GM12878 (cell line): ENCODE results near the gene TTC5. TPM values are rescaled to one million over a fixed set of nuclear protein-coding genes. Genes with fewer than 3 reads are reported as not detected.

Experiments used
- BACH1 ChIP-seq: fragments of 450-650 bp; IDR thresholded peaks from 2 replicates; pipeline ENCODE4 v1.6.1; 2017; ENCODE audit warnings: mild to moderate bottlenecking, borderline replicate concordance
- CBX5 ChIP-seq: sonication (generic); IDR thresholded peaks from 2 replicates; pipeline ENCODE4 v1.6.1; 2016; ENCODE audit warnings: low read depth, moderate library complexity, mild to moderate bottlenecking, inconsistent platforms
- EED ChIP-seq: sonication (generic); IDR thresholded peaks from 2 replicates; pipeline ENCODE4 v1.6.1; 2016; ENCODE audit warnings: antibody characterized with exemption, low read depth
- ETV6 ChIP-seq, 2 experiments: fragments of 450-650 bp in 1 of 2; IDR thresholded peaks in 1 of 2; conservative IDR thresholded peaks in 1 of 2; 2 replicates each; pipeline ENCODE4 v1.6.1; 2014; ENCODE audit warnings: antibody characterized with exemption in 1 of 2, borderline replicate concordance in 1 of 2, low read depth in 1 of 2, mild to moderate bottlenecking in 1 of 2, moderate library complexity in 1 of 2
- GABPA ChIP-seq: IDR thresholded peaks from 2 replicates; pipeline ENCODE4 v1.6.1; 2014; ENCODE audit warnings: antibody characterized with exemption, low read depth, mild to moderate bottlenecking, inconsistent platforms
- GATAD2B ChIP-seq: fragments of 450-650 bp; conservative IDR thresholded peaks from 2 replicates; pipeline ENCODE4 v1.6.1; 2017; ENCODE audit warnings: low read depth, mild to moderate bottlenecking, moderate library complexity
- PAX8 ChIP-seq: fragments of 450-650 bp; IDR thresholded peaks from 2 replicates; pipeline ENCODE4 v1.6.1; 2017; ENCODE audit warnings: mild to moderate bottlenecking, moderate library complexity
- RUNX3 ChIP-seq: IDR thresholded peaks from 2 replicates; pipeline ENCODE4 v1.6.1; 2012; ENCODE audit warnings: low read length, inconsistent platforms
- SMARCA5 ChIP-seq: fragments of 450-650 bp; IDR thresholded peaks from 2 replicates; pipeline ENCODE4 v1.6.1; 2017; ENCODE audit warnings: mild to moderate bottlenecking
- SP1 ChIP-seq: IDR thresholded peaks from one replicate; pipeline ENCODE4 v1.6.1; 2011; ENCODE audit warnings: low read depth, low read length
- SPI1 ChIP-seq: IDR thresholded peaks from 2 replicates; pipeline ENCODE4 v1.6.1; 2011; ENCODE audit warnings: low read depth, mild to moderate bottlenecking, low read length, moderate library complexity, borderline replicate concordance; ENCODE audit not compliant: insufficient read depth
- SREBF2 ChIP-seq: IDR thresholded peaks from 2 replicates; pipeline ENCODE4 v1.6.1; 2012; ENCODE audit warnings: mild to moderate bottlenecking, low read length
- STAT1 ChIP-seq: fragments of 450-650 bp; conservative IDR thresholded peaks from 2 replicates; pipeline ENCODE4 v1.6.1; 2014; ENCODE audit warnings: antibody characterized with exemption, mild to moderate bottlenecking
- ZNF207 ChIP-seq: fragments of 450-650 bp; IDR thresholded peaks from 2 replicates; pipeline ENCODE4 v1.6.1; 2014; ENCODE audit warnings: antibody characterized with exemption, mild to moderate bottlenecking, borderline replicate concordance
- polyA plus RNA-seq, 11 experiments: library from polyadenylated mRNA; depleted of rRNA in 4 of 11; unstranded in 6 of 11; stranded (reverse) in 5 of 11; fragments of >200 nt; fragmentation: Nextera tagmentation in 4 of 11; fragmentation: Illumina TruSeq in 1 of 11; extraction: Ambion mirVana in 4 of 11; extraction: Trizol in 1 of 11; gene quantifications; 1 replicate in 1 of 11; 2 replicates in 10 of 11; pipeline versions ENCODE4 v1.2.1 to v1.2.3, GENCODE V29; 2011 to 2016; ENCODE audit warnings: inconsistent platforms in 2 of 11, missing spikeins in 2 of 11, low read depth in 1 of 11
- total RNA-seq, 4 experiments: library from RNA; depleted of rRNA in 3 of 4; stranded (reverse); fragments of >200 nt in 3 of 4; fragmentation: Illumina TruSeq in 1 of 4; extraction: Trizol in 1 of 4; gene quantifications; 2 replicates each; pipeline versions ENCODE4 v1.2.1 to v1.2.3, GENCODE V29; 2013 to 2021
- TF ChIP-seq, protein P1 (sequence below): IDR thresholded peaks from 2 replicates; pipeline ENCODE4 v1.6.1; 2012; ENCODE audit warnings: low read depth, low read length, improper control_type of control experiment
- TF ChIP-seq, protein P2 (sequence below): fragments of 450-650 bp; IDR thresholded peaks from 2 replicates; pipeline ENCODE4 v1.6.1; 2017; ENCODE audit warnings: mild to moderate bottlenecking, moderate library complexity
- TF ChIP-seq, protein P3 (sequence below): fragments of 450-650 bp; formaldehyde crosslinking; IDR thresholded peaks from 2 replicates; pipeline ENCODE4 v1.4.0; 2020; ENCODE audit warnings: mild to moderate bottlenecking, moderate library complexity

The TTC5 gene
- total and polyA plus RNA-seq, 10 of the 15 experiments (the other 5 are each of a cell fraction or from before 2014, with no cell fraction given): 6.9 to 21.6 (median 13.5) TPM

DNA sequence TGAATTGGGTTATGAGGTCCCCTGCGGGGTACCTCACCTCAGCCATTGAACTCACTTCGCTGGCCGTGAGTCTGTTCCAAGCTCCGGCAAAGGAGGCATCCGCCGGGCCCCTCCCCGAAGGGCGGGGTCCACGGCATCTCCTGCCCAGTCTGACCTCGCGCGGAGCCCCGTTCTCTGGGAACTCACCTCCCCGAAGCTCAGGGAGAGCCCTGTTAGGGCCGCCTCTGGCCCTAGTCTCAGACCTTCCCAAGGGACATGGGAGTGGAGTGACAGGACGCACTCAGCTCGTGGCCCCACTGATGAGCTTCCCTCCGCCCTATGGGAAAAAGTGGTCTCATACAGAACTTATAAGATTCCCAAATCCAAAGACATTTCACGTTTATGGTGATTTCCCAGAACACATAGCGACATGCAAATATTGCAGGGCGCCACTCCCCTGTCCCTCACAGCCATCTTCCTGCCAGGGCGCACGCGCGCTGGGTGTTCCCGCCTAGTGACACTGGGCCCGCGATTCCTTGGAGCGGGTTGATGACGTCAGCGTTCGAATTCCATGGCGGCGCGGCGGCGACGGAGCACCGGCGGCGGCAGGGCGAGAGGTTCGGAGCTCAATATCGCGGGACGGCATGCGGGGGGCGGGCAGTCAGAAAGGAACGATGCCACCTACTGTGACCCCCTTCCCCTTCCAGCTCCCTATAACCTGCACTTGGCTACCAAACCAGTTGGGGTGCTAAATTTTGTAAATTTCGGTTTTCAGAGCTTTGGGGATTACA is 37.5 kb upstream of the TTC5 start, which contains the start of gene PARP2 (continued):
- TF ChIP-seq GATAD2B (peak; percentile 77), GABPA (no peak), STAT1 (peak; percentile 69), ZNF207 (peak; percentile 98), SREBF2 (peak; percentile 92), SP1 (peak; percentile 68), PAX8 (no peak), SPI1 (peak; percentile 7; the same call in 1 of the 2 replicates), CBX5 (peak; percentile 87; the same call in 1 of the 2 replicates), ETV6 (conservative IDR thresholded peaks at IDR 0.05 in 1 of 2, IDR thresholded peaks at IDR 0.05 in 1 of 2; ENCODE audit: borderline replicate concordance in 1 of 2, low read depth in 1 of 2) (no peak; a peak in 1 of 4 replicates), EED (peak; percentile 99), SMARCA5 (peak; percentile 25; the same call in 1 of the 2 replicates), BACH1 (peak; percentile 98), RUNX3 (peak; percentile 59; the same call in 1 of the 2 replicates)
- TF ChIP-seq, protein P1, sequence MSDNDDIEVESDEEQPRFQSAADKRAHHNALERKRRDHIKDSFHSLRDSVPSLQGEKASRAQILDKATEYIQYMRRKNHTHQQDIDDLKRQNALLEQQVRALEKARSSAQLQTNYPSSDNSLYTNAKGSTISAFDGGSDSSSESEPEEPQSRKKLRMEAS: 0 out of 2 replicates have a peak, but pooled peaks have one; percentile 13
- TF ChIP-seq, protein P2, sequence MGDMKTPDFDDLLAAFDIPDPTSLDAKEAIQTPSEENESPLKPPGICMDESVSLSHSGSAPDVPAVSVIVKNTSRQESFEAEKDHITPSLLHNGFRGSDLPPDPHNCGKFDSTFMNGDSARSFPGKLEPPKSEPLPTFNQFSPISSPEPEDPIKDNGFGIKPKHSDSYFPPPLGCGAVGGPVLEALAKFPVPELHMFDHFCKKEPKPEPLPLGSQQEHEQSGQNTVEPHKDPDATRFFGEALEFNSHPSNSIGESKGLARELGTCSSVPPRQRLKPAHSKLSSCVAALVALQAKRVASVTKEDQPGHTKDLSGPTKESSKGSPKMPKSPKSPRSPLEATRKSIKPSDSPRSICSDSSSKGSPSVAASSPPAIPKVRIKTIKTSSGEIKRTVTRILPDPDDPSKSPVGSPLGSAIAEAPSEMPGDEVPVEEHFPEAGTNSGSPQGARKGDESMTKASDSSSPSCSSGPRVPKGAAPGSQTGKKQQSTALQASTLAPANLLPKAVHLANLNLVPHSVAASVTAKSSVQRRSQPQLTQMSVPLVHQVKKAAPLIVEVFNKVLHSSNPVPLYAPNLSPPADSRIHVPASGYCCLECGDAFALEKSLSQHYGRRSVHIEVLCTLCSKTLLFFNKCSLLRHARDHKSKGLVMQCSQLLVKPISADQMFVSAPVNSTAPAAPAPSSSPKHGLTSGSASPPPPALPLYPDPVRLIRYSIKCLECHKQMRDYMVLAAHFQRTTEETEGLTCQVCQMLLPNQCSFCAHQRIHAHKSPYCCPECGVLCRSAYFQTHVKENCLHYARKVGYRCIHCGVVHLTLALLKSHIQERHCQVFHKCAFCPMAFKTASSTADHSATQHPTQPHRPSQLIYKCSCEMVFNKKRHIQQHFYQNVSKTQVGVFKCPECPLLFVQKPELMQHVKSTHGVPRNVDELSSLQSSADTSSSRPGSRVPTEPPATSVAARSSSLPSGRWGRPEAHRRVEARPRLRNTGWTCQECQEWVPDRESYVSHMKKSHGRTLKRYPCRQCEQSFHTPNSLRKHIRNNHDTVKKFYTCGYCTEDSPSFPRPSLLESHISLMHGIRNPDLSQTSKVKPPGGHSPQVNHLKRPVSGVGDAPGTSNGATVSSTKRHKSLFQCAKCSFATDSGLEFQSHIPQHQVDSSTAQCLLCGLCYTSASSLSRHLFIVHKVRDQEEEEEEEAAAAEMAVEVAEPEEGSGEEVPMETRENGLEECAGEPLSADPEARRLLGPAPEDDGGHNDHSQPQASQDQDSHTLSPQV: no peak
- TF ChIP-seq, protein P3, sequence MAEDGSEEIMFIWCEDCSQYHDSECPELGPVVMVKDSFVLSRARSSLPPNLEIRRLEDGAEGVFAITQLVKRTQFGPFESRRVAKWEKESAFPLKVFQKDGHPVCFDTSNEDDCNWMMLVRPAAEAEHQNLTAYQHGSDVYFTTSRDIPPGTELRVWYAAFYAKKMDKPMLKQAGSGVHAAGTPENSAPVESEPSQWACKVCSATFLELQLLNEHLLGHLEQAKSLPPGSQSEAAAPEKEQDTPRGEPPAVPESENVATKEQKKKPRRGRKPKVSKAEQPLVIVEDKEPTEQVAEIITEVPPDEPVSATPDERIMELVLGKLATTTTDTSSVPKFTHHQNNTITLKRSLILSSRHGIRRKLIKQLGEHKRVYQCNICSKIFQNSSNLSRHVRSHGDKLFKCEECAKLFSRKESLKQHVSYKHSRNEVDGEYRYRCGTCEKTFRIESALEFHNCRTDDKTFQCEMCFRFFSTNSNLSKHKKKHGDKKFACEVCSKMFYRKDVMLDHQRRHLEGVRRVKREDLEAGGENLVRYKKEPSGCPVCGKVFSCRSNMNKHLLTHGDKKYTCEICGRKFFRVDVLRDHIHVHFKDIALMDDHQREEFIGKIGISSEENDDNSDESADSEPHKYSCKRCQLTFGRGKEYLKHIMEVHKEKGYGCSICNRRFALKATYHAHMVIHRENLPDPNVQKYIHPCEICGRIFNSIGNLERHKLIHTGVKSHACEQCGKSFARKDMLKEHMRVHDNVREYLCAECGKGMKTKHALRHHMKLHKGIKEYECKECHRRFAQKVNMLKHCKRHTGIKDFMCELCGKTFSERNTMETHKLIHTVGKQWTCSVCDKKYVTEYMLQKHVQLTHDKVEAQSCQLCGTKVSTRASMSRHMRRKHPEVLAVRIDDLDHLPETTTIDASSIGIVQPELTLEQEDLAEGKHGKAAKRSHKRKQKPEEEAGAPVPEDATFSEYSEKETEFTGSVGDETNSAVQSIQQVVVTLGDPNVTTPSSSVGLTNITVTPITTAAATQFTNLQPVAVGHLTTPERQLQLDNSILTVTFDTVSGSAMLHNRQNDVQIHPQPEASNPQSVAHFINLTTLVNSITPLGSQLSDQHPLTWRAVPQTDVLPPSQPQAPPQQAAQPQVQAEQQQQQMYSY (CRISPR knock-in tag): peak; percentile 78; the same call in 1 of the 2 replicates
